SU-DHL-6 (cell line): ENCODE measurements around the gene ERN1.

ENCODE experiments used
- CTCF ChIP-seq: fragments of 200-600 bp; sonication (generic); IDR thresholded peaks from one replicate; pipeline ENCODE4 v1.5.1; 2017; ENCODE audit warnings: antibody characterized with exemption, mild to moderate bottlenecking, low read length, moderate library complexity; ENCODE audit not compliant: insufficient read depth, poor library complexity, severe bottlenecking
- EZH2phosphoT487 ChIP-seq: fragments of 200-600 bp; sonication (generic), shearing (Covaris generic); conservative IDR thresholded peaks from 2 replicates; pipeline ENCODE4 v1.6.1; 2018; ENCODE audit warnings: mild to moderate bottlenecking, antibody characterized with exemption, low read length, moderate library complexity, mixed read lengths

DNA sequence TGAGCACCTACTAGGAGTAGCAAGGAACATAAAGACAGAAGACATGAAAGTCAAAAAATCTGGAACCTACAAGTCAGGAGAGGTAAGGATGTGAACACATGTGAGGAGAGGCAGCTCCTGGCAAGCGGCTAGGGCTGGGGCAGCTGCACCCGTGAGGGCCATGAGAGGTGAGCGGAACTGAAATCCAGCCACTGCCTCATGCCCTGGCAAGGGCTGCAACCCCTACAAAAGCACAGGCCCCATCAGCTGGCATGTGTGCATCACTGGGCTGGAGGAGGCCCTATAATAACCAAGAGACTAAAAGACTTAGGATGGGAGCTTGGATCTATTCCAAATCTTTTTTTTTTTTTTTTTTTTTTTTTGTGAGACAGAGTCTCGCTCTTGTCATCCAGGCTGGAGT is 40.3 kb upstream of the ERN1 start:
- TF ChIP-seq CTCF (no peak), EZH2phosphoT487 (no peak)
